GM18861 (cell line): ENCODE data around the gene POLA1.
"Not testable (repeated sequence)": the region's sequence is repeated elsewhere in the genome, so short reads cannot be mapped to it uniquely, and the experiment has no call there.

Experiments used
- ATAC-seq: cut with Tn5 transposase; IDR thresholded peaks from one replicate; pipeline ENCODE4 v1.9.1; 2021; ENCODE audit not compliant: unreplicated experiment

POLA1 gene

DNA sequence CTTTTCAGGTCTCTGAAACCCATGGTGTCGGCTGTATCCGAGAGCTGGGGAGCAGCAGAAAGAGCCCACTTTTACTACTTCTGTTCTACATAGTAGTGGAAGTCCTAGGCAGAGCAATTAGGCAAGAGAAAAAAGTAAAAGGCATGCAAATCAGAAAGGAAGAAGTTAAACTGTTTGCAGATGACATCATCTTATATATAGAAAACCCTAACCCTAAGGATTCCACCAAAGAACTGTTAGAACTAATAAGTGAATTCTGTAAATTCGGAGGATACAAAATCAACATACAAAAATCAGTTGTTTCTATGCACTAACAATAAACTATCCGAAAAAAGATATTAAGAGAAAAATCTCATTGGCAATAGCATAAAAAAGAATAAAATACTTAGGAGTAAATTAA lies 95.3 kb downstream of the POLA1 start:
- no peak for ATAC-seq

DNA sequence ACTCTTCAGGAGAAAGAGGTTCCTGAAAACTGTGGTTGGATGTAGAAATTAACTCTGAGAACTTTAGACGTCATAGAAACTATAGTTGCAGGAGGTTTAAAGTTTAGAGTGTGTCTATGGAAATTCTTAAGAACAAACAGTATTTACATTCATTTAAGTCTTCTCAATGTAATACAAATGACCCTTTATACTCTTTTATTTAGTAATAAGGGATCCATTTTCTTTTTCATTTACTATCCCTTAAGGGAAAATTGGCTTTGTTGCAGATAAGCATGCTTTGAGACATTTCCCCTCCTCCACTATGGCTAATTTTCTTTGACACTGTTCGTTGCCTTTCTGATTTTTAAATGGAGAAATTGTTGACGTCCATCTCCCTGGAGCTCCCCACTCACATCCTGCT lies 96.4 kb downstream of the POLA1 start:
- ATAC-seq, result no peak

DNA sequence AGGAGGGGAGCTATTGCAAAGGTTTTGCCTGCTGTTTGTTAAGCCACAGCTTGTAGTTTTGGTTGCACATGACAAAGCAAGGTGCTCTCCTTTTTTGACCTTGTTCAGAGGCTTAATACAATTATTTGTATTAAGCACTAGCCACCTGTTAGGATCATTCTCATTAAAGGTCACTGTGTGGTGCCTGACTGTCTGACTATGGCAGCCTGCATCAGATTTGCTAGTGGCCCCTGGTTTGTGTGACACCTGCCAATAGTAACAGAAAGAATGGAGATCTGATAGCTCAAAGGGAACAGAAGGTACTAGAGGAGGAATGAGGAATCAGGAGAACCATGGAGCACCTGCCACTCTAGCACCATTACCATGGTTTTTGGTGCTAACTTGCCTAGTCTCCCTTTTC lies 102.5 kb downstream of the POLA1 start:
- ATAC-seq, result no peak

DNA sequence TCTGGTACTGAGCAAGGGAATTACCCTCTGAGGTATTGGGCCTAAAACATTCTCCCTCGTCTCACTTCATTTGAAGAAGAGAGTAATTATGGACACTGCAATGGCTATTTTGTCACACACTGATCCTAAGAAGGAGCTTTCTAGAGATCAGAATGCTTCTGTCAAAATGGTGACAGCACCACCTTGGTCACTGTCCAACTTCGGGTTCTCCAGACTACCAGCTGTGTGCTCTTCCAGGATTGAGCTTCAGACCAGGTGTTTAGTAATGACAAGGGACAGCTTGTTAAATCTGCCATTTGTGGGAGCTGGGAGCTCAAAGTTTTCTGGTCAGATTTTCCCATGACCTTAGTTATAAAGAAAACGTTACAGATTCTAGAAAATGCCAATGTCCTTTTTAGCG lies 105.4 kb downstream of the POLA1 start:
- ATAC-seq, result no peak

DNA sequence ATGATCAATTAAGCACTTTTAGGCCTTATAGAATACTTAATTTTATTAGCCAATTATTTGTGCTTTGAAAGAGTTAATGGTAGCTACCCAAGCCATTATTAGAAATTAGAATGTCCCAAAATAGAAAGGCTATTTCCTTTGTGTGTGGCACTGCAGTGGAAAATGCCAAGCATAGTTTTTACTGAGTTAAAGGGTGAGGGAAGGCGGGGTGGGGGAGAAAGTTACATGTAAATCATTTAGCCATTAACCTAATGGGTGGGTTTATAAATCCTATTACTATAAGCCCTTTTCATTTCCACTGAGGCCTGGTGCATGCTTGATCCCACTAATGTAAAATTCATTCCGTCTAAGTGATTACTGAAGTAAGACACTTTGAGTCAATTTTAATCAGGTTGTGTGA lies 105.8 kb downstream of the POLA1 start:
- ATAC-seq, result no peak

DNA sequence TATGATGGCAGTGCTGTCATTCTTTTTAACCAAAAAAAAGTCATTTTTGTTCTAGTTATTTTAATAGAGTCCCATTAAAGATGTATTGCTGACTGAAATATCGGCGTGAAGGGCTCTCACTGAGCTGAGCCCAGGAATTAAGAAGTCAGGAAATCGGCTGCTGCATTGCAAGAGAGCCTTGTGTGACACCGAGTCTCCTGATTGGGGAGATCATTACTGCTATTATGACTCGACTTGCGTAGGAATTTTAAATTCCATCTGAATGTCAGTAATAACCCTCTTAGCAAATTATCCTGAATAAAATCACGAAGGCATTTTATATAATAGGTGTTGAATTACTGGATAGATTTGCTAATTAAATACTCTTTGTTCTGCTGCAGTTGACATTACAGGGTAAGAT lies 111.5 kb downstream of the POLA1 start:
- ATAC-seq, result no peak

DNA sequence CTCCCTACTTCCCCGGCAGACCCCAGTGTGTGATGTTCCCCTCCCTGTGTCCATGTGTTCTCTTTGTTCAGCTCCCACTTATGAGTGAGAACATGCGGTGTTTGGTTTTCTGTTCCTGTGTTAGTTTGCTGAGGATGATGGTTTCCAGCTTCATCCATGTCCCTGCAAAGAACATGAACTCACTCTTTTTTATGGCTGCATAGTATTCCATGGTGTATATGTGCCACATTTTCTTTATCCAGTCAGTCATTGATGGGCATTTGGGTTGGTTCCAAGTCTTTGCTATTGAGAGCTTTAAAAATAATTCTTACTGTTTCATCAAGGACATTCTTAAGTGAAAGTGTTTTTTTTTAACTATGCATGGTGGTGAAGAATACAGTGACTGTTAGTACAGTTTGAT lies 126.1 kb downstream of the POLA1 start:
- ATAC-seq, result not testable (repeated sequence)

DNA sequence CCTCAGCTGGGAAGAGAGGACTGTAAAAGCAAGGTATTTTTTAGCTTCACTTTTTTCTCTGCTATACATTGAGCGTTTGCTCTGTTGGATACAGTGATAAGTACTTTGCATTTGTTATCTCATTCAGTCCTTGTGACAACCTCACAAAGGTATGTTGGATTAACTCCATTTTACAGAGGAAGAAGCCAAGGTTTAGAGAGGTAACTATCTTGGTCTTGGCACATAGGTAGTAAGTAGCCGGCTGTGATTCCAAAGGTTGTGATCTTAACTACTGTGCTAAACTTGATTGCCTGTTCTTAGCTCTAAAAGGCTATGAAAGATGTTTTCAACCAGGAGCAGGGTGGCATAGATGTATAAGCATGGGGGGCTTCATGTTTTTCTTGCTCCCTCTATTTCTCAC lies 134.4 kb downstream of the POLA1 start:
- ATAC-seq, result no peak

DNA sequence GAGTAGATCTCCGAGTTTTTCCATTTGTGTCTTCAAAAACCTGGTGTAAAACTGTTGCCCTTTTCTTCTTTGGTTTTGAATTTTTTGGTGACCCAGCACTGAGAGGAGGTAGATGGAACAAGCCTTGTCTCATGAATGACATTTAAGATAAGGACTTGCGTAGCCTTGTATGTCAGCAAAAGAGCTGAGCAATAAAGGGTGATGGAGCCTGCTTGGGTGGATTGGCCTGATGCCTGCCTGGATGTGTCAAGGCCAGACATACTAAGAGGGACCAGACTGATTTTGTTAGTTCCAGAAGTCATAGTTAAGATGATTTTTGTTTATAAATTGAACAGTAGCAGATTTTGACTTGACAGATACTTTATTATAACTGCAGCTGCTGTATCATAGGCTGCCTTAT lies 134.9 kb downstream of the POLA1 start:
- ATAC-seq, result no peak

DNA sequence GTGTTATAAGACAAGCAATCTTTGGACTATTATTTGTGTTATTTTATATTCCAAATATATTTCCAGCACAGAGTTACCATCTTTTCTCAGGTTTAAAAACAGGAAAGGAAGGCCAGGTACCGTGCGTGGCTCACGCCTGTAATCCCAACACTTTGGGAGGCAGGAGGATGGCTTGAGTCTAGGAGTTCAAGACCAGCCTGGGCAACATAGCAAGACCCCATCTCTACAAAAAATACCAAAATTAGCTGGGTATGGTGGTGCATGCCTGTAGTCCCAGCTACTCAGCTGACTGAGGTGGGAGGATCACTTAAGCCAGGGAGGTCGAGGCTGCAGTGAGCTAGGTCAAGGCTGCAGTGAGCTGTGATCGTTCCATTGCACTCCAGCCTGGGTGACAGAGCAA lies 140.0 kb downstream of the POLA1 start:
- no peak for ATAC-seq

DNA sequence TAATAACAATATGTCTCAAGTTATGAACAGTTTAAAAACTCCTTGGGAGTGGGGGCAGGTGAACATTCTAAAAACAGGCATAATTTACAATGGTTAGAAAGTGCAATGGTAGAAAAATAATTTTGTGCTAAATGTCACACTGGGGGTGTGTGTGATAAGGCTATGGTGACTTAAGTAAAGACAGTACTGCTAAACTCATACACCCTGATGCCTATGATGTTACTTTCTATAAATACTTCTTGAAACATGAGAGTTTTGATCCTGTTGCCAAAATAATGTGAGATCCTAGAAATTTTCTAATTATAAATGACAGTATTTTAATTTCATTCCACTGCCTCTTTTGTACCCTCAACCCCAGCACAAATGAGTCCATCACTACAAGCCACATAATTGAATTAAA lies 144.2 kb downstream of the POLA1 start:
- ATAC-seq, result no peak

DNA sequence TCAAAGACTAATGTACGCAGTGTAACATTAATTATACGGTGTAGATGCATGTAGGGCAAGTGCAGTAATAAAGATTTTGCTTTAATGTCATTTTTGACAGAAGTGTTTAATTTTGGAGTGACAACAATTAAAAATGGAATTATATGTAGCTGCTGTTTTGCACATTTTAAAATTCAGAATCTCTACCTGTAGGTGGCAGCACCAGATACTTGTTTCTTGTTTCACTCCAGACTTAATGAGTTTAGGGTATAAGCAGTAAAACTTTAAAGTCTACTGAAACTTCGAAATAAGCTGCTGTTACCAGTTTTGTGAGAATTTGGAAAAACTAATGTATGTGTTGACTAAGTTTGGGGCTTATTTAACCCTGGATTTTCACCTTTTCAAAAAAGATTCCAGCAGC lies 144.9 kb downstream of the POLA1 start:
- no peak for ATAC-seq

DNA sequence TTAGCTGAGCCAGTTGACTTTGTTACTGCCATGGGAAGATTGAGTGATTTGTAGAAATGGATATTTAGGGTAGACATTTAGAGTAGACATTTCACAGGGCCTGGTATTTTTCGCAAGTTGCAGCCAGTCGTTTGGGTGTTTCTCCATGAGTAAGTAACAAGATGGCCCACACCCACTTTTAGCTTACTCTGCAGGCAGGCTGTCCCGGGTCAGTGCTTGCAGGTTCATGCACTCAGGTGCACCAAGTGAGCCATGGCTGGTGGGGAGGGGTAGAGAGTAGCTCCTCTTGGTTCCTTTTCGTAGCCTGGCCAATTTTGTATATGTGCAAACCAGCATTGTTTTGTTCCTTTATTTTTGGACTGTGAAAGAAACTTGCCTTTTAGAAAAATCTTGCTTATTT lies 145.6 kb downstream of the POLA1 start:
- no peak for ATAC-seq

DNA sequence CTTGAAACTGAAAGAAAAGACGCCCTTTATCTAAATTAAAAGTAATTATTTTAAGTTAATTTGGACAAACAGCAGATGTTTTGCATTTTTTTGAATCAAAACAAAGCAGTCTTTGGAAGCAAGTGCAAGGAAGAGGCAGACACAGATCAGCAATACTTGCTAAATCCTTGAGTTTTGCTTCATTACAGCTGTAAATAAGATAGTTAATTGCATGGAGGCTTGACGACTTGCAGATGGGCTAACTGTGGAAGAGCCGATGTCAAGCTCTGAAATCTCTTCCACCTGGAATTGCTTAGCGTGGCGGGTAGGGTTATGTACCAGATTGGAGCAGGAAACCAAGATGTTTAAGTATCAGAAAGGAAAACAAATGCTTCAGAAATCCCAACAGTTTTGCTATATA lies 148.8 kb downstream of the POLA1 start:
- ATAC-seq, result no peak

DNA sequence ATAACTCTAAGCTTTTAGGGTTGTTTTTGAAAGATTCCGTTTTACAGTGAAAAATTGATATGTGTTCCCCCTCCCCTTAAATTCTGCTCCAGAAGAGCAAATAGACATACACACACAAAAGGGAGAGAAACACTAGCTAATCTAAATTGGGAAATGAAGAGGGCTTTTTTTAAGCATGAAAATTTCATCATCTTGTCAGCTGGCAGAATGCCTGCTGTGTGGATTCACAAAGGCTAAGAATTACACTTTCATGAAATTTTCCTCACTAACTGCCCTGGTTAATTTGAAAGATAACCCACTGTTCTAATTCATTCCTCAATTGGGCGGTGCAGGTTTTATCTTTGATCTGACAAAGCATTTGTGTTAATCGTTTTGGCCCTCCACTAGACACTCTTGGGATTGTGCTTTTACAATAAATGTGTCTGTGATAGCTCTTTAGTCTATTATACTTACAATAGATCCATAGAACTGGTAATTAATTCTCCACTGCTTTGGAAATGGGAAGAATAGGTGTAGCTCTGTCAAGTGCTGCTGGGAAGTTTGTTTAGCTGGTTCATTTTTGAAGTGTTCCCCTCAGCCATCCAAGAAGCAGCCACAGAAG lies 152.9 kb downstream of the POLA1 start:
- ATAC-seq, result no peak

DNA sequence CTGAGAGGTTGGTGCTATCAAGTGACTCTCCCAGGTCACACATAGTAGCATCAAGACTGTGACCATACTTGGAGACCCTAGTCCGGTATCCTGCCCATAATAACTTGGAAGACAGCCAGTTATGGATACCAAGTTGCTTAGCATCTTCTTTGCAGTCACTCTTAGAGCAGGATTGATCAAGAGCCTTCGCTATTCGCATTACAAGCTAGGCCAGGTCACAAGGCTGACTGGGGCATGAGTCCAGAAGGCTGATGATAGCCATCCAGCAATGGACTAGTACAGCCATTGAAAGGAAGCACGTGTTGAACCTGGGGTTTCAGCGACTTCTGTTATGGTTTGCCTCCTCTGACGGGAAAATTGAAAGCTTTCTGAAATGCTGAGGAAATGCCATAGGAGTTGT lies 157.6 kb downstream of the POLA1 start:
- no peak for ATAC-seq

DNA sequence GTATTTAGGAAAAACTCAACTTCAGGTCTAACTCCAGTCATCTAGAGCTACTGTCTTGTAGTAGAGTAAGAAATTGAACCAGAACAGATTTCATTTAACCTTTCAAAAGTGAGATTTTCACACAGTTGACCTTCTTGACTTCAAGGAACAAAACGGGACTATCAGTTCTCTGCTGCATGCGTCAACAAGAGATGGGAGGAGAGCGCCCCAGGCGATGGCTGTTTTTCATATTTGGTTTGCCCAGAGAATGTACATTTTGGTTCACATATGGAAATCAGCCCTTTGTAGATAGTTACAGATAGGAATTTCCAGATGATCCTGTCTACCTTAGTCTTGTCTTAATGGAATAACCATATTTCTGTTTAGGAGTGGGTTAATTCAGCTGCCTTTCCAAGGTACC lies 158.1 kb downstream of the POLA1 start:
- ATAC-seq, result no peak

DNA sequence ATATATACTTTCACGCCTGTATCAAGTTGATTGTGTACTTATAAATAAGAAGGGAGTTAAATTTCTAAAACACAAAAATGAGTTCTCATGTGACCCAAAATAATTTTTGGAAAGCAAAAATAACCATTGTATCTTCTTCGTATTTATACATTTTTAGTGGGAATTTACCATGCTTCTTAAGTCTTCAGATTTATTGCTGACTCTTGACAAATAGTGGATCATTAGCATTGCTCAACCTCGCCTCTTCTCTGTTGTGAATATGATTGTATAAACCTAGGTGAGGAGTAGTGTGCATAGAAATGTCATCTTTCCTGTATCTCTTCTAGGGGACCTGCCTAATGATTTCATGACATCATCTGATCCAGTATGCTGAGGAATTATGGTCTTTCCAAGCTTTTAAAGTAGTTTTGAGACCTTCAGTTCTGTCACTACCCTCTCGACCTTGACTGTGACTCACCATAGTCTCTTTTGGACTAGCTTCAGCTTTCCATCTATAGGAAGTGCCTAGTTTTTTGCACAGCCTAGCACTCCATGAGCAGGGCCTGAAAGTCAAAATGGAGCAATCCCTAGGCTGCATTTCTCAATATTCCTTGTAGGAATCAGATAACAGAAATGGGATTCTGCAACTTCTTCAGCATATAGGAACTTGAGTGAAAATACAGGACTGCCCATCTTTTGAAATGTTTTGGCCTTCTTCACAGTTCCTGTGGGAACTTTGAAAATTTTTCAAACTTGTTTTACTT lies 164.5 kb downstream of the POLA1 start:
- no peak for ATAC-seq

DNA sequence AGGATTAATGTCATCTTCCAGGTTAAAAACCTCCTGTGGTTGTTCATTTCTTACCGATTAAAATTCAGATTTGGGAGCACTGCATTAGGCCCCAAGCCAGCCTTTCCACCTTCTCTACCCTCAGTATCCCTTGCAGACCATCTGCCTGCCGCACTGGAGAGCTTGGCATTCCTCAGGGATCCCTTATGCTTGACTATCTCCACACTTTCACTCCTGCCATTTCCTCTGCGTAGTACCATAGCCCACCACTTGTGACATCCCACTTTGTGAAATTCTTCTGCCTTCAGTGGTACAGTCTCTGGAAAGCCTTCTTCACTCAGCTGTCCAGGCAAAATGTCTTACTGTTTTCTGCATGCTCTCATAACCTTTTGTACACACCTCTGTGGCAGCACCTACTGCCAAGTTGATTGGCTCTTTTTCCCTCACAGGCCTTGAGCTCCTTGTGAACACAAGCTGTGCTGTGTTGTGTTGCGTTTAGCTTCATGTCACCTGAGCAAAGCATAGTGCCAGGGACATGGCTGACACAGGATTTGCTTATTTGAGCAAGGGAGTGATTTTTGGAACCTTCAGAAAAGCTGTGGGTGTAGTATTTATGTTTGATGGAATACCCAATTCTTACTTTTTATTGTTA lies 165.6 kb downstream of the POLA1 start:
- ATAC-seq, result no peak

DNA sequence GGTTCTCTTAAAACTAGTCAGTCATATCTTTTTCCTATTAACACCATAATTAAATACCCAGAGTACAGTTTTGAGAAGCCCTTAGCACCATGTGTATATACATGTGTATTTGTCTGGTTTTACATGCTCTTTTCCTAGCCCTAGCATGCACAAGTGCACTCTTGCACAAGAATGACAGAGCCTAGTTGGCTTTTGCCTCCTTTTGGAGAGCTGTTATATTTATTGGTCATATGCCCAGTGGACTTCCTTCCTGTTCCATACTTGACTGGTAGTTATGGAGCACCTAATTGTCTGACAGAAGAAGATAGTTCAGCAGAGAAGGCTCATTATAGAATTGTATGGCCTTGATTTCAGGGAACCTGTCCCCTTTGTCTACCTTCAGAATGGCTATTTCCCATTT lies 166.4 kb downstream of the POLA1 start:
- ATAC-seq, result no peak

DNA sequence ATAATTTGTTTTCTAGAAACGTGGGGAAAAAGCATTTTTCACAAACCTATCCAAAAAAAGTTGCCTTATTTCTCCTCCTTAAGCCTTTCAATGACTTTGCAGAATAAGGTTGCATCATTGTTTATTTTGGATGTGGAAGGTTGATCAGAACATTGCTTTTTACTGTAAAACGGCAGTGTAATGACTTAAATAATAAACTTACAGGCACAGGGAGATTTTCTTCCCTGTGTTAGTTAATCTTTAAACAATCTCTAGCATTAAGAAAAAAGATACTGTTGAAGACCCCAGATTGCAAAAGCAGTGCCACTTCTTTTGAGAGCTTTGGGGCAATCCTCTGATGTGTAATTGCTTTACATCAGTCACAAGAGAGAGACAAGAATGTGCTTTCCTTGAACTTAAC lies 168.6 kb downstream of the POLA1 start:
- no peak for ATAC-seq

DNA sequence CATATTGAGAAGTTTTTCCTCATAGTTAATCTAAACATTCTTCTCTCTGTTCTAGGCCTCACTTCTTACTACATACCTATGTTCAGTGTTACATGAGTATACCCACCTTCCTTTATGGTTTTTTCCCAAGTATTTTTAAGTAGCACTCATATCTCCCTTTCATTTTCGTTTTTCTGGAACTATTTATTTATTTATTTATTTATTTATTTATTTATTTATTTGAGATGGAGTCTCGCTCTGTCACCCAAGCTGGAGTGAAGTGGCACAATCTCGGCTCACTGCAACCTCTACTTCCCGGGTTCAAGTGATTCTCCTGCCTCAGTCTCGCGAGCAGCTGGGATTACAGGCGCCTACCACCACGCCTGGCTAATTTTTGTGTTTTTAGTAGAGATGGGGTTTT lies 170.1 kb downstream of the POLA1 start:
- not testable (repeated sequence) for ATAC-seq

DNA sequence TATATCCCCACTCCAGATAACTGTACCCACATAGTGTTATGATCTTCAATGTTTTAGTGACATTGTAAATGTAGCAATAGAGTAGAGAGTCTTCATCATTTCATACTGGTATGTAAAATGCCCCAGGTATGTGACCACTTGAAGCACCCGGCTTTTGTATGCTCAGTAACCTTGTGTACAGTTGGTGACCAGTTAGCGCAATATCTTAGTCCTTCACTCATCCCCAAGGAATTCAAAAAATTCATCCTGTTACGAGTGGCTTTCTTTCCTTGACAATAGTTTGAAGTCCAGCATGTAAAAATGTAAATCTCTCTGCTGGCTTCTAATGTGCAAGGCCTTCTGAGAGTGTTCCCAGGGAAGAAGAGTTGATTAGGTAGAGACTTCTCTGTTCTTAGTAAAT lies 176.4 kb downstream of the POLA1 start:
- no peak for ATAC-seq
